SJCRH30 (cell line): ENCODE results near the gene MAPT. TPM values are rescaled to one million over a fixed set of nuclear protein-coding genes. Genes with fewer than 3 reads are reported as not detected.
"Not testable (repeated sequence)": the region's sequence is repeated elsewhere in the genome, so short reads cannot be mapped to it uniquely, and the experiment has no call there.

ENCODE experiments used
- DNase-seq, 2 experiments: peaks; one replicate each; pipeline ENCODE4 v3.0.0-alpha.2; 2015 to 2020
- H3K27ac ChIP-seq: fragments of 250-450 bp; sonication (Bioruptor Pico); 2 replicates; pipeline ENCODE4 v1.5.1; 2020; ENCODE audit warnings: mild to moderate bottlenecking, moderate library complexity
- H3K27me3 ChIP-seq: fragments of 250-450 bp; sonication (Bioruptor Pico); 2 replicates; pipeline ENCODE4 v1.5.1; 2020; ENCODE audit warnings: mild to moderate bottlenecking, moderate library complexity
- H3K36me3 ChIP-seq: fragments of 250-450 bp; sonication (Bioruptor Pico); 2 replicates; pipeline ENCODE4 v1.5.1; 2020; ENCODE audit warnings: mild to moderate bottlenecking, moderate library complexity
- H3K4me1 ChIP-seq: fragments of 250-450 bp; sonication (Bioruptor Pico); 2 replicates; pipeline ENCODE4 v1.5.1; 2020; ENCODE audit warnings: mild to moderate bottlenecking, moderate library complexity
- H3K4me3 ChIP-seq: fragments of 250-450 bp; sonication (Bioruptor Pico); 2 replicates; pipeline ENCODE4 v1.5.1; 2020; ENCODE audit warnings: mild to moderate bottlenecking, moderate library complexity
- H3K9me3 ChIP-seq: fragments of 250-450 bp; sonication (Bioruptor Pico); replicated peaks from 2 replicates; pipeline ENCODE4 v1.5.1; 2020; ENCODE audit warnings: mild to moderate bottlenecking, moderate library complexity
- total RNA-seq: library from RNA; depleted of rRNA; stranded (reverse); fragments of >200 nt; shearing (Covaris generic); gene quantifications from 2 replicates; pipeline ENCODE4 v1.2.3, GENCODE V29; 2014

MAPT gene
- total RNA-seq, 1 experiment from 2014 or later, result 1.8 TPM

- no peaks in the 10 kb centered on the region for H3K9me3 ChIP-seq
These were observed 6.5 kb downstream of the MAPT start for GRCh38 chr17:45900723-45901415.

GRCh38 chr17:45902892-45903346 is 8.6 kb downstream of the MAPT start:
- no peak overlapping the region for H3K27ac ChIP-seq

More at GRCh38 chr17:45900723-45901415, 6.5 kb downstream of the MAPT start:
- DNase-seq, result no peak
- Histone ChIP-seq H3K27me3 (no peaks in the 10 kb centered on the region), H3K4me1 (no peaks in the 10 kb centered on the region), H3K36me3 (no peaks in the 10 kb centered on the region), H3K4me3 (no peak overlapping the region), H3K27ac (no peak overlapping the region)

GRCh38 chr17:45904866-45905265 is 10.5 kb downstream of the MAPT start:
- Histone ChIP-seq H3K27me3 (no peaks in the 10 kb centered on the region), H3K4me1 (peaks cover 10% of the 10 kb centered on the region), H3K9me3 (no peaks in the 10 kb centered on the region), H3K27ac (no peak overlapping the region), H3K36me3 (no peaks in the 10 kb centered on the region), H3K4me3 (no peak overlapping the region)
- no peak for DNase-seq

More at GRCh38 chr17:45902892-45903346, 8.6 kb downstream of the MAPT start:
- Histone ChIP-seq H3K9me3 (no peaks in the 10 kb centered on the region), H3K36me3 (no peaks in the 10 kb centered on the region), H3K4me1 (peaks cover 4% of the 10 kb centered on the region), H3K4me3 (no peak overlapping the region), H3K27me3 (no peaks in the 10 kb centered on the region)
- no peak for DNase-seq

- Histone ChIP-seq H3K36me3 (no peaks in the 10 kb centered on the region), H3K4me3 (no peak overlapping the region), H3K9me3 (no peaks in the 10 kb centered on the region), H3K27ac (no peak overlapping the region), H3K27me3 (no peaks in the 10 kb centered on the region), H3K4me1 (peaks cover 10% of the 10 kb centered on the region)
- no peak for DNase-seq
These were observed 11.5 kb downstream of the MAPT start for GRCh38 chr17:45905814-45906213.

- H3K27me3 ChIP-seq, result no peaks in the 10 kb centered on the region
- H3K27ac ChIP-seq, result no peak overlapping the region
- H3K4me1 ChIP-seq, result peaks cover 10% of the 10 kb centered on the region
- H3K4me3 ChIP-seq, result no peak overlapping the region
- DNase-seq, result no peak
- H3K9me3 ChIP-seq, result no peaks in the 10 kb centered on the region
- H3K36me3 ChIP-seq, result no peaks in the 10 kb centered on the region
These were observed 11.9 kb downstream of the MAPT start for GRCh38 chr17:45906237-45906636.

- Histone ChIP-seq H3K9me3 (0 out of 2 replicates have a peak, but pooled peaks cover 4% of the 10 kb centered on the region), H3K27me3 (no peaks in the 10 kb centered on the region), H3K36me3 (no peaks in the 10 kb centered on the region), H3K27ac (no peak overlapping the region), H3K4me3 (no peak overlapping the region), H3K4me1 (peaks cover 10% of the 10 kb centered on the region)
- no peak for DNase-seq
These were observed 12.7 kb downstream of the MAPT start for GRCh38 chr17:45906927-45907622.

- DNase-seq, result peak in 1 of 2 experiments; percentile 44
- no peaks in the 10 kb centered on the region for H3K36me3 ChIP-seq
- H3K27me3 ChIP-seq, result no peaks in the 10 kb centered on the region
- H3K4me3 ChIP-seq, result no peak overlapping the region
- H3K9me3 ChIP-seq, result peaks cover 9% of the 10 kb centered on the region; the same call in 1 of the 2 replicates
- peaks cover 10% of the 10 kb centered on the region for H3K4me1 ChIP-seq
- H3K27ac ChIP-seq, result no peak overlapping the region
These were observed 13.5 kb downstream of the MAPT start for GRCh38 chr17:45907750-45908395.

GRCh38 chr17:45908460-45908859 is 14.1 kb downstream of the MAPT start:
- no peaks in the 10 kb centered on the region for H3K36me3 ChIP-seq

GRCh38 chr17:45908935-45909334 is 14.6 kb downstream of the MAPT start:
- Histone ChIP-seq H3K27me3 (no peaks in the 10 kb centered on the region), H3K4me3 (no peak overlapping the region)
- DNase-seq, result no peak

More at GRCh38 chr17:45908460-45908859, 14.1 kb downstream of the MAPT start:
- DNase-seq, result peak in 1 of 2 experiments; percentile 22
- H3K4me1 ChIP-seq, result peaks cover 10% of the 10 kb centered on the region
- H3K27ac ChIP-seq, result no peak overlapping the region
- H3K9me3 ChIP-seq, result peaks cover 13% of the 10 kb centered on the region; the same call in 1 of the 2 replicates
- H3K4me3 ChIP-seq, result no peak overlapping the region
- H3K27me3 ChIP-seq, result no peaks in the 10 kb centered on the region

GRCh38 chr17:45910667-45911066 is 16.3 kb downstream of the MAPT start:
- Histone ChIP-seq H3K27me3 (no peaks in the 10 kb centered on the region), H3K36me3 (no peaks in the 10 kb centered on the region)

More at GRCh38 chr17:45908935-45909334, 14.6 kb downstream of the MAPT start:
- Histone ChIP-seq H3K4me1 (peaks cover 10% of the 10 kb centered on the region), H3K36me3 (no peaks in the 10 kb centered on the region), H3K9me3 (peaks cover 13% of the 10 kb centered on the region; the same call in 1 of the 2 replicates), H3K27ac (no peak overlapping the region)

GRCh38 chr17:45912319-45912718 is 18.0 kb downstream of the MAPT start:
- no peak for DNase-seq
- Histone ChIP-seq H3K4me1 (peaks cover 10% of the 10 kb centered on the region), H3K27me3 (no peaks in the 10 kb centered on the region), H3K27ac (no peak overlapping the region), H3K36me3 (no peaks in the 10 kb centered on the region), H3K9me3 (peaks cover 13% of the 10 kb centered on the region; the same call in 1 of the 2 replicates), H3K4me3 (no peak overlapping the region)

More at GRCh38 chr17:45910667-45911066, 16.3 kb downstream of the MAPT start:
- no peak for DNase-seq
- H3K27ac ChIP-seq, result no peak overlapping the region
- H3K9me3 ChIP-seq, result peaks cover 13% of the 10 kb centered on the region; the same call in 1 of the 2 replicates
- no peak overlapping the region for H3K4me3 ChIP-seq
- peaks cover 10% of the 10 kb centered on the region for H3K4me1 ChIP-seq

GRCh38 chr17:45913030-45913429 is 18.7 kb downstream of the MAPT start:
- DNase-seq, H3K36me3 ChIP-seq, H3K27me3 ChIP-seq, H3K4me1 ChIP-seq, H3K27ac ChIP-seq, H3K4me3 ChIP-seq: not testable (repeated sequence)
- H3K9me3 ChIP-seq, result peaks cover 13% of the 10 kb centered on the region; the same call in 1 of the 2 replicates

- DNase-seq, result no peak
- Histone ChIP-seq H3K27ac (no peak overlapping the region), H3K4me3 (no peak overlapping the region), H3K36me3 (no peaks in the 10 kb centered on the region), H3K27me3 (no peaks in the 10 kb centered on the region), H3K4me1 (no peaks in the 10 kb centered on the region), H3K9me3 (peaks cover 13% of the 10 kb centered on the region; the same call in 1 of the 2 replicates)
These were observed 19.8 kb downstream of the MAPT start for GRCh38 chr17:45914047-45914717.

- no peaks in the 10 kb centered on the region for H3K27me3 ChIP-seq
- DNase-seq, result no peak
- peaks cover 13% of the 10 kb centered on the region; the same call in 1 of the 2 replicates for H3K9me3 ChIP-seq
- H3K4me1 ChIP-seq, result no peaks in the 10 kb centered on the region
- H3K27ac ChIP-seq, result no peak overlapping the region
- H3K36me3 ChIP-seq, result no peaks in the 10 kb centered on the region
- no peak overlapping the region for H3K4me3 ChIP-seq
These were observed 20.9 kb downstream of the MAPT start for GRCh38 chr17:45915263-45915662.
